Gastroesophageal sphincter (tissue), 3 donors: ENCODE measurements around the gene SLC39A3.

ENCODE experiments used
- POLR2A ChIP-seq, 2 donors: fragments of 450-650 bp; IDR thresholded peaks; one replicate each; pipeline ENCODE4 v1.6.1; 2017; ENCODE audit warnings: antibody characterized with exemption in 2 of 2, mild to moderate bottlenecking in 2 of 2, moderate library complexity in 1 of 2
- POLR2AphosphoS5 ChIP-seq: sonication (generic); formaldehyde crosslinking; IDR thresholded peaks from one replicate; pipeline ENCODE4 v1.6.1; 2017; ENCODE audit warnings: antibody characterized with exemption
- TF ChIP-seq, protein P1 (sequence below), 4 experiments: fragments of 200-600 bp in 2 of 4; fragments of 450-650 bp in 2 of 4; sonication (generic) in 1 of 4; IDR thresholded peaks; one replicate each; pipeline ENCODE4 v1.5.1; 2017 to 2019; ENCODE audit warnings: antibody characterized with exemption in 4 of 4, mild to moderate bottlenecking in 2 of 4, moderate library complexity in 2 of 4

DNA sequence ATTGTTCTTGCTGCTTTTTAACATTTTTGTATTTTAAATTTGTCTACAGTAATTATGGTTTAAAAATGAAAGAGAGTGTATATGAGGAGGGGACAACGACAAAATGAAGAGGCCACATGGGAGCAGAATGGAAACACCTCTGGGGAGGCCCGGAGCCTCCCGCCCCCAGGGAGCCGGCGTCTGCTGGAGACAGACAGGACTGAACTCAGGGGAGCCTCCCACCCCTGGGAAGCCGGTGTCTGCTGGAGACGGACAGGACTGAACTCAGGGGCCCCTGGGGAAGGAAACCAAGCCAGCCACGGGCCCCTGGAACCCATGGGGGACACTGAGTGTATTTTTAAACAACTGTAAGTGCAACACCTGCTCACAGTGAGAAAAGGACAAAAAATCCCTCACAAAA lies 16.7 kb upstream of the SLC39A3 start:
- TF ChIP-seq POLR2AphosphoS5 (no peak), POLR2A (IDR thresholded peaks at IDR 0.05) (no peak)
- TF ChIP-seq, protein P1, sequence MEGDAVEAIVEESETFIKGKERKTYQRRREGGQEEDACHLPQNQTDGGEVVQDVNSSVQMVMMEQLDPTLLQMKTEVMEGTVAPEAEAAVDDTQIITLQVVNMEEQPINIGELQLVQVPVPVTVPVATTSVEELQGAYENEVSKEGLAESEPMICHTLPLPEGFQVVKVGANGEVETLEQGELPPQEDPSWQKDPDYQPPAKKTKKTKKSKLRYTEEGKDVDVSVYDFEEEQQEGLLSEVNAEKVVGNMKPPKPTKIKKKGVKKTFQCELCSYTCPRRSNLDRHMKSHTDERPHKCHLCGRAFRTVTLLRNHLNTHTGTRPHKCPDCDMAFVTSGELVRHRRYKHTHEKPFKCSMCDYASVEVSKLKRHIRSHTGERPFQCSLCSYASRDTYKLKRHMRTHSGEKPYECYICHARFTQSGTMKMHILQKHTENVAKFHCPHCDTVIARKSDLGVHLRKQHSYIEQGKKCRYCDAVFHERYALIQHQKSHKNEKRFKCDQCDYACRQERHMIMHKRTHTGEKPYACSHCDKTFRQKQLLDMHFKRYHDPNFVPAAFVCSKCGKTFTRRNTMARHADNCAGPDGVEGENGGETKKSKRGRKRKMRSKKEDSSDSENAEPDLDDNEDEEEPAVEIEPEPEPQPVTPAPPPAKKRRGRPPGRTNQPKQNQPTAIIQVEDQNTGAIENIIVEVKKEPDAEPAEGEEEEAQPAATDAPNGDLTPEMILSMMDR (IDR thresholded peaks at IDR 0.05) = no peak
